GM12864 (cell line): ENCODE data around the gene DACH1.

Experiments used
- DNase-seq: peaks from one replicate; pipeline ENCODE4 v3.0.0-alpha.2; 2011; ENCODE audit warnings: low read depth
- H3K4me3 ChIP-seq: 2 replicates; pipeline ENCODE4 v1.5.1; 2011; ENCODE audit warnings: mild to moderate bottlenecking, low read depth, low read length, control low read depth
- TF ChIP-seq, protein P1 (sequence below): IDR thresholded peaks from 2 replicates; pipeline ENCODE4 v1.5.1; 2011; ENCODE audit warnings: low read depth, mild to moderate bottlenecking, moderate library complexity, low read length, control low read depth, inconsistent platforms; ENCODE audit errors: missing control alignments

The DACH1 gene

DNA sequence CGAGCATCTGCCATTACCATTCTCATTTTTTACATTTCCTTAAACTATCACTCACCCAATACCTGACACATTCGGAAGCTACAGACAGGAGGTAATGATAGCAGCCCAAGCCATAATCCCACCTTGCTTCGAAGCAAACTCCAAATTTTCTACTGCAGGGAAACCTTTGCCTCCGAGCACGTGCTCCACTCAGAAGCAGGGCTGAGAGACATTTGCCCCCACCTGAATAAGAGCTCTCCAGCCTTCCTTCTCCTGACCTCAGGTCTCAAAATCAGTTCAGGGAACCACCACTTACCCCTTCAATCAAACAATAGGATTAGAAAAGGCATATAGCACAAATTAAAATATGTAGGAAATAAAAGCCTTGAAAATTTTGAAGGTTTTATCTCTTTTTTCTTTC, 2.3 kb upstream of the DACH1 start:
- no peak overlapping the region for H3K4me3 ChIP-seq
- DNase-seq, result no peak
- TF ChIP-seq, protein P1, sequence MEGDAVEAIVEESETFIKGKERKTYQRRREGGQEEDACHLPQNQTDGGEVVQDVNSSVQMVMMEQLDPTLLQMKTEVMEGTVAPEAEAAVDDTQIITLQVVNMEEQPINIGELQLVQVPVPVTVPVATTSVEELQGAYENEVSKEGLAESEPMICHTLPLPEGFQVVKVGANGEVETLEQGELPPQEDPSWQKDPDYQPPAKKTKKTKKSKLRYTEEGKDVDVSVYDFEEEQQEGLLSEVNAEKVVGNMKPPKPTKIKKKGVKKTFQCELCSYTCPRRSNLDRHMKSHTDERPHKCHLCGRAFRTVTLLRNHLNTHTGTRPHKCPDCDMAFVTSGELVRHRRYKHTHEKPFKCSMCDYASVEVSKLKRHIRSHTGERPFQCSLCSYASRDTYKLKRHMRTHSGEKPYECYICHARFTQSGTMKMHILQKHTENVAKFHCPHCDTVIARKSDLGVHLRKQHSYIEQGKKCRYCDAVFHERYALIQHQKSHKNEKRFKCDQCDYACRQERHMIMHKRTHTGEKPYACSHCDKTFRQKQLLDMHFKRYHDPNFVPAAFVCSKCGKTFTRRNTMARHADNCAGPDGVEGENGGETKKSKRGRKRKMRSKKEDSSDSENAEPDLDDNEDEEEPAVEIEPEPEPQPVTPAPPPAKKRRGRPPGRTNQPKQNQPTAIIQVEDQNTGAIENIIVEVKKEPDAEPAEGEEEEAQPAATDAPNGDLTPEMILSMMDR, result no peak

DNA sequence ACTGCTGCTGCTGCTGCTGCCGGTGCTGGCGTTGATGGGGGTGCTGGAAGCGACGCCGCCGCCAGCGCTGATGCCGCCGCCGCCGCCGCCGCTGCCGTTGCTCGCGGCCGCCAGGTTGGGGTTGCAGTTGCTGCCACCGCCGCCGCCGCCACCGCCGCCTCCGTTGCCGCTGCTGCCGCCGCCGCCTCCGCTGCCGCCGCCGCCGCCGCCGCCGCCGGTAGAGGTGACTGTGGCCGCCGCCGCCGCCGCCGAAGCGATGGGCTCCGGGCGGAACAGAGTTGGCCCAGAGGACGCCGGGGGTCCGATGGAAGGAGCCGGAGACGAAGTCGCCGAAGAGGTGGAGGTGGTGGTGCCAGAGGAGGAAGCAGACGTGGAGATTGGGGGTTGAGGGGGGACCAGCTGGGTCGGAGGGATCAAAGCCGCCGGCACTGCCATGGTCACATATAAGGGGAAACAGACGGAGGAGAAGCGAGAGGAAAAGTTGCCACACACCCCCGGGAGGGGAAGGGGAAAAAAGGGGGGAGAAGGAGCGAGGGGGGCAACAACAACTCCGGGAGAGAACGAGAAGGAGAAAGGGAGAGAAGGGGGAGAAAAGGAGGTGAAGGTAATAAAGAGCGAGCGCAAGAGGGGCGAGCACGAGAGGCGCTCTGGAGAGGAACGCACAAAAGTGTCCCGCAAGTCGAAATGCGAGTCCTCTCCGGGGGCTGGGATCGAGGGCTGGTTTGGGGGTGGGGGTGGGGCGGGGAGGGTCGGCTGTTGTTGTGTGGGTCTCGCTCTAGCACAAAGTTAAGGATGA, 471 bp downstream of the DACH1 start:
- TF ChIP-seq, protein P1, result no peak
- DNase-seq, result no peak
- peak overlapping the region; percentile 37; the same call in 1 of the 2 replicates for H3K4me3 ChIP-seq

GRCh38 chr13:71865874-71866334, 1.1 kb downstream of the DACH1 start:
- DNase-seq, result no peak
- H3K4me3 ChIP-seq, result no peak overlapping the region
- TF ChIP-seq, protein P1, result no peak

DNA sequence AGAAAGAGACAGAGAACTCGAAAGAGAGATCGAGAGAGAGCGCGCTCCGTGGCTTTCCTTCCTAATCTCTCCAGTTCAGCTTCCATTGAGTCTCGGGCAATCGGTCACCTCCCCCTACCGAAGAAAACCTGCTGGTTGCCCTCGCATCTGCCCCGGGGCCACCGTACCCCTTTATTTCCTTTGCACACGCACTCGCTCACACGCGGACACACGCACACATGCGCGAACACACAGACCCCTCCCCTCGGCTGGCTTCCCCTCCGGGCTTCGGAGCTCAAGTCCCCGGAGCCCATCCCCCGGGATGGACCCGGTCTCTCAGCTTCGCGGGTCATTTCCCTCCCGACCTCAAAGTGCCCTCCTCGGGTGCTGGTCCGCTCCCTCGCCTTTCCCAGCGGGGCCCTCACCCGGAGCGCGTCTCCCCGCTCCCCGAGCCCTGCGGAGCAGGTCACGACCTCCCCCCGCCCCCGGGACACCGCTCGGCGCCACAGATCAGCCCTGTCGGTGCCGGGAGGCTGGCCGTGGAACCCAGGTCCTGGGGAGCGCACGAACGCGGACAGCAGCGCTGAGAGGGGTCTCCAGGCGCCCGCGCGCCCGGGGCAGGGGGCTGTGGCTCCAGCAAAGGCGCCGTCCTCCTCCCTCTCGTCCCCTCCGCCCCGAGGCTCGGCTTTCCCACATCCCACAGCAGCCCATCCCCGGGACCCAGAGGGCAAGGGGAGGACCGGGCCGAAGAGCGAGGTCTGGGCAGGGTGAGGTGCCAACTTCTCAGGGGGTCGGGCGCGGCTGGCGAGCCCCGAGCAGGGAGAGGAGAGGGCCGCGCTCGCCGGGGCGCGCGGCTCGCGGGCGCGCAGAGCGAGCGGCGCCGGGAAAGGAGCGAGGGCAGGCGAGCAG, 1.8 kb downstream of the DACH1 start:
- DNase-seq, result no peak
- H3K4me3 ChIP-seq, result no peak overlapping the region

GRCh38 chr13:71864094-71864985, 2.7 kb downstream of the DACH1 start:
- no peak overlapping the region for H3K4me3 ChIP-seq
- TF ChIP-seq, protein P1, result no peak
- DNase-seq, result no peak

More for the DNA sequence above, 1.8 kb downstream of the DACH1 start:
- TF ChIP-seq, protein P1, result no peak

- H3K4me3 ChIP-seq, result no peak overlapping the region
- DNase-seq, result no peak
- TF ChIP-seq, protein P1, result no peak
These were observed 3.6 kb downstream of the DACH1 start for GRCh38 chr13:71863254-71863865.
